NCI-H2196 (cell line): ENCODE results near the gene TSEN15.
"Not testable (repeated sequence)": the region's sequence is repeated elsewhere in the genome, so short reads cannot be mapped to it uniquely, and the experiment has no call there.

Source experiments
- DNase-seq: peaks from one replicate; lab custom pipeline; 2025; ENCODE audit not compliant: unreplicated experiment; lab: John Stamatoyannopoulos, UW

TSEN15 gene

GRCh38 chr1:184031092-184031408, 20.5 kb upstream of the TSEN15 start:
- no peak for DNase-seq

- no peak for DNase-seq
Measured at GRCh38 chr1:184031409-184032107, 20.0 kb upstream of the TSEN15 start.

GRCh38 chr1:184032306-184032929, 19.1 kb upstream of the TSEN15 start:
- no peak for DNase-seq

- DNase-seq = no peak
Measured at GRCh38 chr1:184032930-184033418, 18.6 kb upstream of the TSEN15 start.

- no peak for DNase-seq
Measured at GRCh38 chr1:184033711-184034167, 17.8 kb upstream of the TSEN15 start.

- no peak for DNase-seq
Measured at GRCh38 chr1:184034761-184035379, 16.7 kb upstream of the TSEN15 start.

GRCh38 chr1:184035719-184036516, 15.6 kb upstream of the TSEN15 start:
- DNase-seq = no peak

- DNase-seq = no peak
Measured at GRCh38 chr1:184036517-184036949, 15.0 kb upstream of the TSEN15 start.

- DNase-seq = no peak
Measured at GRCh38 chr1:184037849-184038591, 13.5 kb upstream of the TSEN15 start.

- DNase-seq = no peak
Measured at GRCh38 chr1:184039126-184039525, 12.4 kb upstream of the TSEN15 start.

GRCh38 chr1:184041731-184042130, 9.8 kb upstream of the TSEN15 start:
- DNase-seq = no peak

GRCh38 chr1:184043315-184043714, 8.2 kb upstream of the TSEN15 start:
- not testable (repeated sequence) for DNase-seq

- no peak for DNase-seq
Measured at GRCh38 chr1:184044603-184045376, 6.7 kb upstream of the TSEN15 start.

- not testable (repeated sequence) for DNase-seq
Measured at GRCh38 chr1:184047541-184047940, 4.0 kb upstream of the TSEN15 start.

GRCh38 chr1:184048561-184049240, 2.8 kb upstream of the TSEN15 start:
- DNase-seq = no peak

- no peak for DNase-seq
Measured at GRCh38 chr1:184049291-184049690, 2.2 kb upstream of the TSEN15 start.

GRCh38 chr1:184049836-184050468, 1.6 kb upstream of the TSEN15 start:
- no peak for DNase-seq

- DNase-seq = no peak
Measured at GRCh38 chr1:184050636-184051035, 894 bp upstream of the TSEN15 start.

- no peak for DNase-seq
Measured at GRCh38 chr1:184051138-184051484, 419 bp upstream of the TSEN15 start.
